DOHH2 (cell line): Measurements from ENCODE around the gene POLD4.

ENCODE experiments used
- H3F3A ChIP-seq: fragments of 200-600 bp; sonication (generic), shearing (Covaris generic); 2 replicates; pipeline ENCODE4 v1.6.0; 2016; ENCODE audit warnings: antibody characterized with exemption, mild to moderate bottlenecking; ENCODE audit not compliant: control insufficient read depth, insufficient read depth
- H3K27ac ChIP-seq: fragments of 200-600 bp; sonication (generic); 2 replicates; pipeline ENCODE4 v1.5.1; 2014; ENCODE audit warnings: low read depth, mild to moderate bottlenecking, low read length, moderate library complexity
- H3K27me3 ChIP-seq: fragments of 200-600 bp; sonication (generic); 2 replicates; pipeline ENCODE4 v1.6.1; 2014; ENCODE audit warnings: mild to moderate bottlenecking, low read length, mixed read lengths; ENCODE audit not compliant: control insufficient read depth
- H3K36me3 ChIP-seq: fragments of 200-600 bp; sonication (generic); 2 replicates; pipeline ENCODE4 v1.6.1; 2014; ENCODE audit warnings: mild to moderate bottlenecking, low read length, moderate library complexity, mixed read lengths; ENCODE audit not compliant: control insufficient read depth
- H3K4me1 ChIP-seq: fragments of 200-600 bp; sonication (generic); 2 replicates; pipeline ENCODE4 v1.6.1; 2014; ENCODE audit warnings: mild to moderate bottlenecking, low read length, mixed read lengths; ENCODE audit not compliant: control insufficient read depth
- H3K4me2 ChIP-seq: fragments of 200-600 bp; sonication (generic); 2 replicates; pipeline ENCODE4 v1.6.0; 2014; ENCODE audit warnings: mild to moderate bottlenecking, low read length, moderate library complexity
- H3K4me3 ChIP-seq: fragments of 200-600 bp; sonication (generic); 2 replicates; pipeline ENCODE4 v1.5.1; 2014; ENCODE audit warnings: mild to moderate bottlenecking, low read length, mixed read lengths
- H3K79me2 ChIP-seq: fragments of 200-600 bp; sonication (generic); 2 replicates; pipeline ENCODE4 v1.6.1; 2014; ENCODE audit warnings: mild to moderate bottlenecking, low read length, mixed read lengths; ENCODE audit not compliant: control insufficient read depth
- H3K9me2 ChIP-seq: fragments of 200-600 bp; sonication (generic); replicated peaks from 2 replicates; pipeline ENCODE4 v1.6.1; 2014; ENCODE audit warnings: mild to moderate bottlenecking, low read length, mixed read lengths; ENCODE audit not compliant: control insufficient read depth
- H3K9me3 ChIP-seq: fragments of 200-600 bp; sonication (generic); 2 replicates; pipeline ENCODE4 v1.6.1; 2014; ENCODE audit warnings: antibody characterized with exemption, low read length, mixed read lengths; ENCODE audit not compliant: control insufficient read depth, insufficient read depth
- H4K20me1 ChIP-seq: fragments of 200-600 bp; sonication (generic); 2 replicates; pipeline ENCODE4 v1.6.0; 2014; ENCODE audit warnings: low read depth, mild to moderate bottlenecking, antibody characterized with exemption, low read length, moderate library complexity; ENCODE audit not compliant: control insufficient read depth, insufficient read depth
- EZH2phosphoT487 ChIP-seq: fragments of 200-600 bp; sonication (generic); IDR thresholded peaks from 2 replicates; pipeline ENCODE4 v1.6.1; 2017; ENCODE audit warnings: borderline replicate concordance, mild to moderate bottlenecking, antibody characterized with exemption, low read length, moderate library complexity, mixed read lengths
- TF ChIP-seq, protein P1 (sequence below): fragments of 200-600 bp; sonication (generic); IDR thresholded peaks from one replicate; pipeline ENCODE4 v1.5.1; 2014; ENCODE audit warnings: antibody characterized with exemption, mild to moderate bottlenecking, low read depth, low read length; ENCODE audit not compliant: poor library complexity, severe bottlenecking

Gene POLD4

DNA sequence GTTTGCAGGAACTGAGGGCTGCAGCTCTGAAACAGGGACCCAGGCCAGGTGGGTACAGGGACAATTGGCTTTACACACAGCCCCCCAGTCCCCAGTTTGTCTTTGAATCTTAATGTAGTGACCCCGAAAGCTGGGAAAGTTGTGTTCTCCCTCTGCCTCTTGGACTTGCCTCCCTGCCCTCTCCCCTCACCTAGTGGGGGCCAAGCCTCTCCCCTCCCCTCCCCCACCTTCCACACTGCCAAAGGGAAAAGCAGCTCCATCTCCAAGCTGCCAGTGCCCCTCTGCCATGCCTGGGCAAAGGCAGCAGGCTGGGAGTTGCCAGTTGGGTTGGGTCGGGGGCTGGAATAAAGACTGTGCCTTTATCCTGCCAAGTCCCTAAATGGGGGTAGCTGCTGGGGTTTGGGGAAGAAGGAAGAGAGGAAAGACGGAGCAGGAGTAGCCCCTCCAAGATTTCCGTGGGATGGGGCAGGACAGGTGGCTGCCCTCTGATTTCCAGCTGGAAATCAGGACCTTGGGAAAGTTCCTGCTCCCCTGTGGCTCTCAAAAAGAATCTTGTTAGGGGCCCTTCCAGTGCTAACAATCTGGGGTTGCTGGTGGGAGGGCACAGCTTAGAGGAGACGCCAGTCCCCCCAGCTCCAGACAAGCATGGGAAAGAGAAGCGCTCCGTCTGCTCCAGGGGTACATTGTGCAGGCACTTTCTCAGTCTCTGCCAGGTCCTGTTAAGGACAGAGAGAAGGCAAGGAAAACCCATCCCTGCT lies 22.9 kb upstream of the POLD4 start:
- Histone ChIP-seq H3K4me3 (peak overlapping the region; percentile 37), H3K4me2 (peak overlapping the region; percentile 70)
- TF ChIP-seq, protein P1, sequence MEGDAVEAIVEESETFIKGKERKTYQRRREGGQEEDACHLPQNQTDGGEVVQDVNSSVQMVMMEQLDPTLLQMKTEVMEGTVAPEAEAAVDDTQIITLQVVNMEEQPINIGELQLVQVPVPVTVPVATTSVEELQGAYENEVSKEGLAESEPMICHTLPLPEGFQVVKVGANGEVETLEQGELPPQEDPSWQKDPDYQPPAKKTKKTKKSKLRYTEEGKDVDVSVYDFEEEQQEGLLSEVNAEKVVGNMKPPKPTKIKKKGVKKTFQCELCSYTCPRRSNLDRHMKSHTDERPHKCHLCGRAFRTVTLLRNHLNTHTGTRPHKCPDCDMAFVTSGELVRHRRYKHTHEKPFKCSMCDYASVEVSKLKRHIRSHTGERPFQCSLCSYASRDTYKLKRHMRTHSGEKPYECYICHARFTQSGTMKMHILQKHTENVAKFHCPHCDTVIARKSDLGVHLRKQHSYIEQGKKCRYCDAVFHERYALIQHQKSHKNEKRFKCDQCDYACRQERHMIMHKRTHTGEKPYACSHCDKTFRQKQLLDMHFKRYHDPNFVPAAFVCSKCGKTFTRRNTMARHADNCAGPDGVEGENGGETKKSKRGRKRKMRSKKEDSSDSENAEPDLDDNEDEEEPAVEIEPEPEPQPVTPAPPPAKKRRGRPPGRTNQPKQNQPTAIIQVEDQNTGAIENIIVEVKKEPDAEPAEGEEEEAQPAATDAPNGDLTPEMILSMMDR = no peak

DNA sequence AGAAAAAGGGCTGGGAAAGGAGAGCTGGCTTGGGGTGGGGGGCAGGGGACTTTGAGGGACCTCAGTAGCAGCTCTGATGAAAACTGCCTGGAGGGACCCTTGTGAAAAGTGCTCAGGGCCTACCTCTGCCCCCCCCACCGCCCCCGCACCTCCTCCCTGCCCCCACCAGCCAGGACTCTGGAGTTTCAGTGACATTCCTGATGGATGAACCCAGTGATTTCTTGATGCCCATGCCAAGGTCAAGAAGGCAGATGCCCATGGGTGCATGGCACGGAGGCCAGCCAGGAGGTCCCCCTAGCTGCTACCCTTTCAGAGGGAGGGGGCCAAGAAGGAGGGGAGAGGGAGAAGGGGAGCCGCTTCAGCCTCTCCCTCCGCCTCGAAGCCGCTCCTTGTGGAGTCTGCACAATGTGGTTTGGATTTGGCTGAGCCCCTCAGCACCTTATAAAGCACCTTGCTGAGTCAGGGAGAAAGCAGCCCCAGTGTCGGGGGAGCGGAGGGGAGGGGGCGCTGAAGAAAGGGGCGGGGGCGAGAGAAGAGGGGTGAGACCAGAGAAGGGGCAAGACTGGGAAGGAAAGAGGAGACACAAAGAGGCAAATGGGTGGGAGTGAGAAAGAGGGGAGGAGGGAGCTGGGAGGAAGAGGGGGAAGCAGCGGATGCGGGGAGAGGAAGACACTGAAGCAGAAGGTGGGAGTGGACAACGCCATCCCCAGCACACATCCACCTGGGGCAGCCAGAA lies 22.1 kb upstream of the POLD4 start:
- Histone ChIP-seq H3K9me2 (no peaks in the 10 kb centered on the region), H3K4me1 (peaks cover 75% of the 10 kb centered on the region), H3K4me2 (peak overlapping the region; percentile 99), H3K27ac (no peak overlapping the region), H3F3A (peaks cover 5% of the 10 kb centered on the region; the same call in 1 of the 2 replicates), H3K4me3 (peak overlapping the region; percentile 37), H3K36me3 (peaks cover 4% of the 10 kb centered on the region; the same call in 1 of the 2 replicates), H4K20me1 (peaks cover 9% of the 10 kb centered on the region), H3K27me3 (no peaks in the 10 kb centered on the region), H3K79me2 (peaks cover 37% of the 10 kb centered on the region), H3K9me3 (no peaks in the 10 kb centered on the region)
- TF ChIP-seq, protein P1 = no peak
- no peak for TF ChIP-seq EZH2phosphoT487

More for the DNA sequence above, 22.9 kb upstream of the POLD4 start:
- Histone ChIP-seq H3K9me3 (no peaks in the 10 kb centered on the region), H4K20me1 (peaks cover 2% of the 10 kb centered on the region; the same call in 1 of the 2 replicates), H3K79me2 (peaks cover 30% of the 10 kb centered on the region), H3K4me1 (peaks cover 75% of the 10 kb centered on the region), H3K9me2 (no peaks in the 10 kb centered on the region), H3K36me3 (peaks cover 4% of the 10 kb centered on the region; the same call in 1 of the 2 replicates), H3K27me3 (no peaks in the 10 kb centered on the region), H3F3A (peaks cover 5% of the 10 kb centered on the region; the same call in 1 of the 2 replicates), H3K27ac (no peak overlapping the region)

DNA sequence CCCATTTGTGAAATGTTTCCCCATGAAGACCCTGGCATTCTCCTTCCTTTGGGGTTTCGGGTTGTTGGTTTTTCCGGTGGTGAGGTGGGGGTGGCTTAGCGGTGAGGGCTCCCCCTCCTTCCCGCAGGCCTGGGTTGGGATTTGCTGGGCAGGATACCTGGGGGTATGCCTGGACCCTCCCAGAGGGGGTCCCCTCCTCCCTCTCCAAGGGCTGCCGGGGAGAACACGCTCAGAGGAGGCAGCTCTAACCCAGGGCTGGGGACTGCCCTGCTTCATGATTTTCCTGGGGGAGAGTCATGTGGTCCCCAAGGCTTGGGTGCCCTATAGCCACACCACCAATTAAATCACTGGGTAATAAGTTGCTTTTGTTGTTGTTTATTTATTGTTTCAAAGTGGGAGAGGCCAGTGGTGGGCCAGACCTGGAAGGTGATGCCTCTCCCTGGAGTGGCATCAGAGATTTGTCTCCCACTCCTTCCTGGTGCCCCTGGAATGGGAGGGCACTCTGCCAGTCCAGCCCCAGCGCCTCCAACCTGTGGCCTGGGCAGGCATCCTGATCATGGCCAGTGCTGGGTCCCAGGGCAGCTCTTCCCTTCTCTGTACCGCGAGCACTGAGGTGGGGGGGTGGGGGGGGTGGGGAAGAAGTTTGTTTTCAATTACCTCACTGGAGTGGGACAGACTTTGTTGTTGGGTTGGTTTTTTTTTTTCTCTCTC lies 21.4 kb upstream of the POLD4 start:
- peaks cover 11% of the 10 kb centered on the region for H4K20me1 ChIP-seq
- H3K9me3 ChIP-seq = no peaks in the 10 kb centered on the region
- peaks cover 79% of the 10 kb centered on the region for H3K4me1 ChIP-seq
- H3K36me3 ChIP-seq = peaks cover 4% of the 10 kb centered on the region; the same call in 1 of the 2 replicates
- peaks cover 45% of the 10 kb centered on the region for H3K79me2 ChIP-seq
- no peaks in the 10 kb centered on the region for H3K27me3 ChIP-seq
- H3K4me3 ChIP-seq = peak overlapping the region; percentile 96
- peak overlapping the region; percentile 86 for H3K27ac ChIP-seq
- TF ChIP-seq, protein P1 = no peak
- TF ChIP-seq EZH2phosphoT487 = no peak
- H3K9me2 ChIP-seq = no peaks in the 10 kb centered on the region
- H3K4me2 ChIP-seq = peak overlapping the region; percentile 99
- peaks cover 5% of the 10 kb centered on the region; the same call in 1 of the 2 replicates for H3F3A ChIP-seq
